D341Med (cell line): Measurements from ENCODE around the gene KCNC3.

Experiments used
- DNase-seq: peaks from one replicate; pipeline ENCODE4 v3.0.0; 2012; ENCODE audit warnings: low spot score

The KCNC3 gene

DNA sequence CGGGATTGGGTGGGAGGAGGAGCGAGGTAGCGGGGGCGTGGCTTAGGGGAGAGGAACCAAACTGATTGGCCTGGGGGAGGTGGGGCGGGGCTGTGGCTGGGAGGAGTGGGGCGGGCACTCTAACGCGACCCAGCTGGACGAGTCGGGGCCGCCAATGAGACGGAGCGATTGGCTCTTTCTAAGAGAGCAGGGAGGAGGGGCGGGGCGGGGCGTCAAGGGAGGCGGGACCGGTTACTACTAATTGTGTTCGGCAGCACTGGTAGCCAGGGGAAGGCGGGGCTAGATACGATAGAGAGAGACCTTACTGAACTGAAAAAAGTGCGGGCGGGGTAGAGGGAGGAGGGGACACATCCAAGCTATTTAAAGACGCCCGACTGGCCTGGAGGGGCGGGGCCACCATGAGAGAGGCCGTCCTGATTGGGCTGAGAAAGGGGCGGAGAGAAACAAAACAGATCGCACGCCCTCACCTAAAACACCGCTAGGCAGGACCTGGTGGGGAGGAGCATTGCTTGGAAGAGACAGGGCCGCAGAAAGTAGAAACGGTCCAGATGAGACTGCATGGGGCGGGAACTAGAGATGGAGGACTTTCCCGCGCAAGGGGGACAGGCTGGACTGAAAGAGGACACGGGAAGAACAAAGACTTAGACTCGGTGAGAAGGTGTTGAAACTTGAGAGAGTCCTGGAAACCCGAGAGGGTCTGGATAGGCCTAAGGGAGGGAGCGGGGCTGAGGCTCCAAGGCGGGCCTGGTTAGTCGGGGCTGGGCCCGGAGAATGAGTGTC lies at the start of gene KCNC3:
TSS of gene KCNC3 (minus strand) at position 232 of the 780 bp plus-strand sequence. CDS start 295 bp downstream, outside the sequence.
- peak; percentile 93 for DNase-seq

DNA sequence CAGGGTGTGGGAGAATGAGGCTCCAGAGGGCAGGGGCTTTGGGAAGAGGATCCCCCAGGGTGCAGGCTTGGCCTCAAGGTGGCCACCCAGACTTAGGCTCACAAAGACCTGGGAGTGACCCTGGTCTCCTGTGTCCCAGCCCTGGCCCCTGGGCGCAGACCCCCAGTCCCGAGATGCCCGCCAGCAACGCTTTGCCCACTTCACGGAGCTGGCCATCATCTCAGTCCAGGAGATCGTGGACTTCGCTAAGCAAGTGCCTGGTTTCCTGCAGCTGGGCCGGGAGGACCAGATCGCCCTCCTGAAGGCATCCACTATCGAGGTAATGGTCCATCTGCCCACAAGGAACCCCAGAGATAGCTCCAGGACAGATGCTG lies 49.7 kb upstream of the KCNC3 start:
- DNase-seq, result no peak

- no peak for DNase-seq
Measured at GRCh38 chr19:50378169-50378862, 49.1 kb upstream of the KCNC3 start.

- DNase-seq, result no peak
Measured at GRCh38 chr19:50377517-50377916, 48.3 kb upstream of the KCNC3 start.

DNA sequence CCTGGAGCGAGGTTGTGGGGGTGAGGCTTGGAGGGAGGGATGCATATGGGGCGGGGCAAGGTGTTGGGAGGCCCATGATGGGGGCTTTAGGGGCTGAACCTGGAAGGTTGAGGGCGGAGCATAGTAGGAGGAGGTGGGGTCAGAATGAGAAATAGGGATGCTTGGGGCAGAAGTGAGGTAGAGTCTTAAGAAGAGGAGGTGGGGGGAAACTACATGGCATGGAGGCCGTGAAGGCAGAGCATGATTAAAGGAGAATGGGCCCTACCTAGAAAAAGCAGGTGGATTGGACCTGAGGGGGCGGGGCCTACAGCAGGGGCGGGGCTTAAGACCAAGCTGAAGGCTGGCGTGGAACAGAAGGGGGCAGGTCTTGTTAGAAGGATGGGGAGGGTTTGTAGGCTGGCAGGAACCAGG lies 47.9 kb upstream of the KCNC3 start:
- DNase-seq, result no peak

- DNase-seq, result peak; percentile 93
Measured at GRCh38 chr19:50376166-50377050, 47.2 kb upstream of the KCNC3 start, which contains the start of gene NR1H2. Gene NR1H2, plus strand, starts transcription at chr19:50376457. Its CDS starts 1,149 bp downstream, at chr19:50377606.

GRCh38 chr19:50371914-50372475 lies 42.8 kb upstream of the KCNC3 start:
- no peak for DNase-seq

- peak; percentile 82 for DNase-seq
Measured at GRCh38 chr19:50368649-50369570, 39.7 kb upstream of the KCNC3 start.

DNA sequence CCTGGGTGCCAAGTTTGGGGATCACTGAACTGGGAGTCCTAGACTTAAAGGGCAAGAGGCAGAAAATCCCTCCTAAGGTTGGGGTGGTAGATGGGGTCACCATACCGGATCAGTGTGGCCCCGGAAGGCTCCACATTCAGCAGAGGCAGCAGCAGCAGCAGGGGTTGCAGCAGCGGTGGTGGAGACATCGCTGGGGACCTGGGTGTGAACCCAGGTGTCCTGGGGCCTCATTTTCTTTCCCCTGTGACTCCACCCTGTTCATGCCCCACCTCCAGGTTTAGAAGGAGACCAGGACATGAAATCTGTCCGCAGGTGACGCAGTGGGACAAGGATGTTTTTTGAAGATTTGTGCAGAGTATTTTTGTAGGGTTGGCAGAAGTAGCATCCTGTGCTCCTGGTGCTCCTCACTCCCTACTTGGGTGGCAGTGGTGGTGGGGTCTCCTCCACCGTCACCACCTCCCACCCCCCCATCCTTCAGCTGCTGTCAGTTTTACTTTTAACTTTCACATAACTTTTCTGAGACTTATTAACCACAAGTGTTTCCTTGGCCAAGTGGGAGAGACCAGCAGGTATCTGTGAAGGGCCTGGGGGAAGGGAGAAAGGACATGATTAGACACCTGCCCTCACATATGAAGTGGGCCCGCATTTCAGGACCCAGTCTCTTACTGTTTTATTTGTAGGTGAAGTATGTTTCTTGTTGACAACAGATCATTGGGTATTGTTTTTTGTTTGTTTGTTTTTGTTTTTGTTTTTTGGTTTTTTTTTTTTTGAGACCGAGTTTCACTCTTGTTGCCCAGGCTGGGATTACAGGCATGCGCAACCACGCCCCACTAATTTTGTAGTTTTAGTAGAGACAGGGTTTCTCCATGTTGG lies 36.5 kb upstream of the KCNC3 start, which contains the start of gene NAPSA:
TSS of gene NAPSA (minus strand) at position 206 of the 873 bp plus-strand sequence. CDS start at position 188, 18 bp downstream.
- no peak for DNase-seq

DNA sequence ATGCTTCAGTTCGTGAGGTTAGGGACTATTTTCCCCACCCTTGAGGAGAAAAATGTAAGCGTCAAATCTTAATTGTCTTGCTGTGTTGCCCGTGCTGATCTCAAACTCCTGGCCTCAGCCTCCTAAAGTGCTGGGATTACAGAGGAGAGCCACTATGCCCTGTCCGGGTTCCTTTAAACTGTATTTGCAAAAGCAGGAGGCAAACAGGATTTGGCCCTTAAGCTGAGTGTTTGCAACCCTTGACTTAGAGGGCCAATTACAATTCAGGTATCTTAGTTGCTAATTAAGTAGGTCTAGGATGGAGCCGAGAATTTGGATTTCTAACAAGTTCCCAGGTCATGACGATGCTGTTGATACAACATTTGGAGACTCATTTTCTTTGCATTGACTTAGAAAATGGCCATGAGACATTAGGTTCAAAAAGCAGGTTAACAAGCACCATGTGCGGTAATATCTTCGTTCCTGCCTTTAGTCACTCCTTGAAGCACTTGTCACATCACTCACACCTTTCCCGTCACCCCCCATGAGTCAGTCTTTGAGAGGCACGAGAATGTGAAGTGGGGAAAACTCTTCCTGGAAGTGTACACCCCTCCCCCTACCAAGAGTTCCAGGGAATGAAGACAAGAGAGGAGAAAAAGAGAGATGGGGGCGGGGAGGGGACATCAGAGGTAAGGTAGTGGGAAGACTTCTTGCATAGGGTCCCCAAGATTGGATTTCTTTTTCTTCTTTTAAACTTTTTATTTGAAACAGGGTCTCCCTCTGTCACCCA lies 33.7 kb upstream of the KCNC3 start:
- no peak for DNase-seq

DNA sequence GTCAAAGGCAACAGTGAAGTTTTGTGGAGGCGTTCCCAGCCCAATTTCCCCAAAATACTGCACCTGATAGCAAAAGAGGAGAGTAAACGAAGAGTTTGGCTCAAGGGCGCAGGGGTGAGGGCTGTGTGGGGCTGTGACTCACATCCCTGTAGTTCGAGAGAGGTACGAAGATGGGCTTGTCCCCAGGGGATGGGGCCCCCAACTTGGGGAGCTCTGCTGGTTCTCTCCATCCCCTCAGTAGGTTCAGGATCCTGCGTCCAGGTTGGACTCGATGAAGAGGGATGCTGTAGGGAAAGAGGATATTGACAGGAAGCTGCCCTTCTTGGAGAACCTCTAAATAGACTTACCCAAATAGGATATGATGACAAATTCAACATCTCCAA lies 32.8 kb upstream of the KCNC3 start:
- DNase-seq, result no peak

DNA sequence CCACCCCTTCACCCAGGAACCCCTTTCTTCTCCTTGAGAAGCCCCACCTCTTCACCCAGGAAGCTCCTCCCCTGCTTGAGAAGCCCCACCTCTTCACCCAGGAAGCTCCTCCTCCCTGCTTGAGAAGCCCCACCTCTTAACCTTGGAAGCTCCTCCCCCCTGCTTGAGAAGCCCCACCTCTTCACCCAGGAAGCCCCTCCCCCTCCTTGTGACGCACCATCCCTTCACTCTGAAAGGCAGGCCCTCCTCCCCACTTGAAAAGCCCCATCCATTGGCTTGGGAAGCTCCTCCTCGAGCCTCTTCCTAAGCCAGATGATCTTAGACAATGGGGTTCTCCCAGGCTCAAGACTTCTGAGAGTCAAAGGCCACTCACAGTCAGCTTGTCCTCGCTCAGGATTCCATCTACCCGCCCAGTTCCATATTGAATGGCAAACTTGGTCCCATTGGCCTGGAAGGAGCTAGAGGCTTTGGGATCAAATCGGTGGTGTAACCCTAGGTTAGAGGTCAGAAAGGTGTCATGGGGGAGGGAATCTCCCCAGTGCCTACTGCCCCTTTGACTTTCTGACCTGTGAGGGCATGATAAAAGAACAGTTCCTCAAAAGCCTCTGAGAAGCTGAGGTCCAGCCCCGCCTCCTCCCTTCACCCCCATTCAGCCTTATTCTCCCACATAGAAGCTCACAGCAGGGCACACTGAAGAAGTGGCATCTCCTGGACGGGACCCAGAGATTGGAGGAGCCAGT lies 32.3 kb upstream of the KCNC3 start:
- no peak for DNase-seq

- DNase-seq, result no peak
Measured at GRCh38 chr19:50359328-50359818, 30.2 kb upstream of the KCNC3 start.

GRCh38 chr19:50358483-50359327 lies 29.5 kb upstream of the KCNC3 start:
- DNase-seq, result peak; percentile 92

- DNase-seq, result peak; percentile 74
Measured at GRCh38 chr19:50357178-50358100, 28.3 kb upstream of the KCNC3 start.

DNA sequence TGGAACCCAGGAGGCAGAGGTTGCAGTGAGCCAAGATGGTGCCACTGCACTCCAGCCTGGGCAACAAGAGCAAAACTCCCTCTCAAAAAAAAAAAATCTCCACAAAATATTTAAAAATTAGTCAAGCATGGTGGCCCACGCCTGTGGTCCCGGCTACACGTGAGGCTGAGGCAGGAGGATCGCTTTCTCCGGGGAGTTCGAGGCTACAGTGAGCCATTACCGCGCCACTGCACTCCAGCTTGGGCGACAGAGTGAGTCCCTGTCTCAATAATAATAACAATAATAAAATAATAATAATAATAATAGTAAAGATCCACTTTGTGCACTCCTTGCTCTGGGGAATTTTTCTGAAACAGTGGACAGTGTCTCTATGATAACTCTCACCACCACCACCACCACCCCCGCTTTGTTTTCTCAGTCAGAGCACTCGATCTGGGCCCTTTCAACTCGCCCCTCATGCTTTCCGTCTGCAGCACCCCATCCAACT lies 27.6 kb upstream of the KCNC3 start:
- no peak for DNase-seq
